ENCODE results near the gene BTNL9. TPM values are rescaled to one million over a fixed set of nuclear protein-coding genes. Genes with fewer than 3 reads are reported as not detected.
"Not testable (repeated sequence)": the region's sequence is repeated elsewhere in the genome, so short reads cannot be mapped to it uniquely, and the experiment has no call there.

BTNL9 gene
- polyA plus RNA-seq, 12 donors: 6.2 to 20.8 (median 13.6) TPM; not detected in 1

- DNase-seq: no peak
These were observed 19.5 kb downstream of the BTNL9 start for GRCh38 chr5:181059297-181060230.

GRCh38 chr5:181060231-181060590 is 20.1 kb downstream of the BTNL9 start:
- no peak for DNase-seq

GRCh38 chr5:181060924-181061323 is 20.9 kb downstream of the BTNL9 start:
- no peak for DNase-seq

GRCh38 chr5:181061645-181062044 is 21.6 kb downstream of the BTNL9 start:
- DNase-seq: no peak

GRCh38 chr5:181062631-181063030 is 22.6 kb downstream of the BTNL9 start:
- DNase-seq: no peak

- DNase-seq: no peak
These were observed 23.4 kb downstream of the BTNL9 start for GRCh38 chr5:181063514-181063913.

- DNase-seq: no peak
These were observed 24.9 kb downstream of the BTNL9 start for GRCh38 chr5:181064987-181065386.

GRCh38 chr5:181069767-181070491 is 29.9 kb downstream of the BTNL9 start:
- no peak for DNase-seq

GRCh38 chr5:181070523-181070922 is 30.5 kb downstream of the BTNL9 start:
- no peak for DNase-seq

GRCh38 chr5:181071257-181071656 is 31.2 kb downstream of the BTNL9 start:
- no peak for DNase-seq

GRCh38 chr5:181076920-181077319 is 36.9 kb downstream of the BTNL9 start:
- DNase-seq: no peak

- DNase-seq: no peak
These were observed 41.9 kb downstream of the BTNL9 start for GRCh38 chr5:181081989-181082388.

GRCh38 chr5:181084621-181085195 is 44.6 kb downstream of the BTNL9 start:
- DNase-seq: no peak

- DNase-seq: no peak
These were observed 46.2 kb downstream of the BTNL9 start for GRCh38 chr5:181086026-181086883.

- no peak for DNase-seq
These were observed 46.8 kb downstream of the BTNL9 start for GRCh38 chr5:181086884-181087205.

- no peak for DNase-seq
These were observed 47.2 kb downstream of the BTNL9 start for GRCh38 chr5:181087309-181087708.

GRCh38 chr5:181088289-181088688 is 48.2 kb downstream of the BTNL9 start:
- DNase-seq: no peak

GRCh38 chr5:181092428-181092827 is 52.4 kb downstream of the BTNL9 start:
- DNase-seq: no peak

GRCh38 chr5:181095162-181095561 is 55.1 kb downstream of the BTNL9 start:
- not testable (repeated sequence) for DNase-seq

GRCh38 chr5:181096721-181097382 is 56.8 kb downstream of the BTNL9 start:
- not testable (repeated sequence) for DNase-seq

- DNase-seq: not testable (repeated sequence)
These were observed 57.3 kb downstream of the BTNL9 start for GRCh38 chr5:181097383-181097753.
